ENCODE measurements around the gene TMEM266. TPM values are rescaled to one million over a fixed set of nuclear protein-coding genes. Genes with fewer than 3 reads are reported as not detected.

TMEM266 gene
- total RNA-seq, 1 experiment from 2014 or later = 5.4 TPM

- no peaks in the 10 kb centered on the region for H3K36me3 ChIP-seq (replicated peaks; ENCODE audit: control insufficient read depth, insufficient read depth, low read length)
- no peaks in the 10 kb centered on the region for H3K27me3 ChIP-seq (ENCODE audit: control insufficient read depth, insufficient read depth, low read length)
- no peak overlapping the region for H3K4me3 ChIP-seq (ENCODE audit: insufficient read depth, low read depth, low read length)
- DNase-seq = no peak
Observed at GRCh38 chr15:76169911-76170800, 110.4 kb downstream of the TMEM266 start.

- Histone ChIP-seq H3K36me3 (replicated peaks; ENCODE audit: control insufficient read depth, insufficient read depth, low read length) (no peaks in the 10 kb centered on the region), H3K4me3 (ENCODE audit: insufficient read depth, low read depth, low read length) (no peak overlapping the region), H3K27me3 (ENCODE audit: control insufficient read depth, insufficient read depth, low read length) (no peaks in the 10 kb centered on the region)
- no peak for DNase-seq
Observed at GRCh38 chr15:76172782-76173181, 113.0 kb downstream of the TMEM266 start.

- Histone ChIP-seq H3K4me3 (ENCODE audit: insufficient read depth, low read depth, low read length) (no peak overlapping the region), H3K36me3 (replicated peaks; ENCODE audit: control insufficient read depth, insufficient read depth, low read length) (no peaks in the 10 kb centered on the region), H3K27me3 (ENCODE audit: control insufficient read depth, insufficient read depth, low read length) (no peaks in the 10 kb centered on the region)
- DNase-seq = no peak
Observed at GRCh38 chr15:76173317-76173834, 113.6 kb downstream of the TMEM266 start.

- no peak for DNase-seq
- Histone ChIP-seq H3K27me3 (ENCODE audit: control insufficient read depth, insufficient read depth, low read length) (no peaks in the 10 kb centered on the region), H3K36me3 (replicated peaks; ENCODE audit: control insufficient read depth, insufficient read depth, low read length) (no peaks in the 10 kb centered on the region), H3K4me3 (ENCODE audit: insufficient read depth, low read depth, low read length) (no peak overlapping the region)
Observed at GRCh38 chr15:76174654-76175053, 114.9 kb downstream of the TMEM266 start.

- Histone ChIP-seq H3K36me3 (replicated peaks; ENCODE audit: control insufficient read depth, insufficient read depth, low read length) (no peaks in the 10 kb centered on the region), H3K4me3 (ENCODE audit: insufficient read depth, low read depth, low read length) (no peak overlapping the region), H3K27me3 (ENCODE audit: control insufficient read depth, insufficient read depth, low read length) (no peaks in the 10 kb centered on the region)
- no peak for DNase-seq
Observed at GRCh38 chr15:76175442-76175841, 115.7 kb downstream of the TMEM266 start.

GRCh38 chr15:76176059-76176458, 116.3 kb downstream of the TMEM266 start:
- H3K27me3 ChIP-seq (ENCODE audit: control insufficient read depth, insufficient read depth, low read length) = no peaks in the 10 kb centered on the region

GRCh38 chr15:76176487-76177085, 116.8 kb downstream of the TMEM266 start:
- DNase-seq = no peak
- Histone ChIP-seq H3K36me3 (replicated peaks; ENCODE audit: control insufficient read depth, insufficient read depth, low read length) (no peaks in the 10 kb centered on the region), H3K4me3 (ENCODE audit: insufficient read depth, low read depth, low read length) (no peak overlapping the region), H3K27me3 (ENCODE audit: control insufficient read depth, insufficient read depth, low read length) (no peaks in the 10 kb centered on the region)

More at GRCh38 chr15:76176059-76176458, 116.3 kb downstream of the TMEM266 start:
- no peak for DNase-seq
- Histone ChIP-seq H3K4me3 (ENCODE audit: insufficient read depth, low read depth, low read length) (no peak overlapping the region), H3K36me3 (replicated peaks; ENCODE audit: control insufficient read depth, insufficient read depth, low read length) (no peaks in the 10 kb centered on the region)

- no peak for DNase-seq
- no peaks in the 10 kb centered on the region for H3K36me3 ChIP-seq (replicated peaks; ENCODE audit: control insufficient read depth, insufficient read depth, low read length)
- H3K4me3 ChIP-seq (ENCODE audit: insufficient read depth, low read depth, low read length) = no peak overlapping the region
- H3K27me3 ChIP-seq (ENCODE audit: control insufficient read depth, insufficient read depth, low read length) = no peaks in the 10 kb centered on the region
Observed at GRCh38 chr15:76177491-76178040, 117.8 kb downstream of the TMEM266 start.

- DNase-seq = peak; percentile 41
- H3K27me3 ChIP-seq (ENCODE audit: control insufficient read depth, insufficient read depth, low read length) = no peaks in the 10 kb centered on the region
- H3K4me3 ChIP-seq (ENCODE audit: insufficient read depth, low read depth, low read length) = no peak overlapping the region
- H3K36me3 ChIP-seq (replicated peaks; ENCODE audit: control insufficient read depth, insufficient read depth, low read length) = no peaks in the 10 kb centered on the region
Observed at GRCh38 chr15:76178296-76179000, 118.7 kb downstream of the TMEM266 start.

- H3K27me3 ChIP-seq (ENCODE audit: control insufficient read depth, insufficient read depth, low read length) = no peaks in the 10 kb centered on the region
- no peak overlapping the region for H3K4me3 ChIP-seq (ENCODE audit: insufficient read depth, low read depth, low read length)
- no peaks in the 10 kb centered on the region for H3K36me3 ChIP-seq (replicated peaks; ENCODE audit: control insufficient read depth, insufficient read depth, low read length)
- no peak for DNase-seq
Observed at GRCh38 chr15:76179023-76179422, 119.2 kb downstream of the TMEM266 start.

GRCh38 chr15:76180321-76180720, 120.5 kb downstream of the TMEM266 start:
- H3K27me3 ChIP-seq (ENCODE audit: control insufficient read depth, insufficient read depth, low read length) = no peaks in the 10 kb centered on the region
- H3K36me3 ChIP-seq (replicated peaks; ENCODE audit: control insufficient read depth, insufficient read depth, low read length) = no peaks in the 10 kb centered on the region
- no peak for DNase-seq
- H3K4me3 ChIP-seq (ENCODE audit: insufficient read depth, low read depth, low read length) = no peak overlapping the region

GRCh38 chr15:76181705-76182107, 121.9 kb downstream of the TMEM266 start:
- no peak overlapping the region for H3K4me3 ChIP-seq (ENCODE audit: insufficient read depth, low read depth, low read length)
- no peaks in the 10 kb centered on the region for H3K36me3 ChIP-seq (replicated peaks; ENCODE audit: control insufficient read depth, insufficient read depth, low read length)
- DNase-seq = no peak
- H3K27me3 ChIP-seq (ENCODE audit: control insufficient read depth, insufficient read depth, low read length) = no peaks in the 10 kb centered on the region

GRCh38 chr15:76183930-76184649, 124.3 kb downstream of the TMEM266 start:
- no peaks in the 10 kb centered on the region for H3K36me3 ChIP-seq (replicated peaks; ENCODE audit: control insufficient read depth, insufficient read depth, low read length)
- no peak for DNase-seq
- H3K4me3 ChIP-seq (ENCODE audit: insufficient read depth, low read depth, low read length) = no peak overlapping the region
- H3K27me3 ChIP-seq (ENCODE audit: control insufficient read depth, insufficient read depth, low read length) = no peaks in the 10 kb centered on the region

- H3K27me3 ChIP-seq (ENCODE audit: control insufficient read depth, insufficient read depth, low read length) = no peaks in the 10 kb centered on the region
- no peak overlapping the region for H3K4me3 ChIP-seq (ENCODE audit: insufficient read depth, low read depth, low read length)
- no peaks in the 10 kb centered on the region for H3K36me3 ChIP-seq (replicated peaks; ENCODE audit: control insufficient read depth, insufficient read depth, low read length)
- no peak for DNase-seq
Observed at GRCh38 chr15:76184650-76185035, 124.9 kb downstream of the TMEM266 start.

Data from H7 (cell line).